Naive B cell (primary cell): ENCODE data around the gene ISCU. TPM values are rescaled to one million over a fixed set of nuclear protein-coding genes. Genes with fewer than 3 reads are reported as not detected.
A peak's percentile ranks its signal among the peaks of the same experiment; 100 is the strongest.
"Not testable (repeated sequence)": the region's sequence is repeated elsewhere in the genome, so short reads cannot be mapped to it uniquely, and the experiment has no call there.

ENCODE experiments used
- ATAC-seq, 2 donors: fragments of 150-1000 bp; cut with Tn5 transposase; 2 replicates each; pipeline ENCODE4 v1.10.0; 2021; ENCODE audit warnings: low read depth in 2 of 2, mild to moderate bottlenecking in 2 of 2, moderate library complexity in 2 of 2
- DNase-seq: peaks from one replicate; pipeline ENCODE4 v3.0.0; 2022
- H3K27ac Mint-ChIP-seq, 6 donors: one replicate each; pipeline ENCODE4 v1.8.0; 2020 to 2022; ENCODE audit warnings: mild to moderate bottlenecking in 6 of 6, mixed read lengths in 6 of 6, moderate library complexity in 5 of 6, inconsistent platforms in 2 of 6
- H3K27me3 Mint-ChIP-seq, 3 donors: one replicate each; pipeline ENCODE4 v1.8.0; 2021 to 2022; ENCODE audit warnings: mixed read lengths in 3 of 3, mild to moderate bottlenecking in 1 of 3
- H3K36me3 Mint-ChIP-seq, 2 donors: one replicate each; pipeline ENCODE4 v1.8.0; 2020 to 2022; ENCODE audit warnings: mixed read lengths in 2 of 2, inconsistent platforms in 1 of 2, mild to moderate bottlenecking in 1 of 2
- H3K4me1 Mint-ChIP-seq, 3 donors: one replicate each; pipeline ENCODE4 v1.8.0; 2020 to 2022; ENCODE audit warnings: mixed read lengths in 3 of 3, inconsistent platforms in 1 of 3, mild to moderate bottlenecking in 1 of 3, moderate library complexity in 1 of 3
- H3K4me3 Mint-ChIP-seq, 8 donors: one replicate each; pipeline ENCODE4 v1.8.0; 2020 to 2022; ENCODE audit warnings: mild to moderate bottlenecking in 8 of 8, mixed read lengths in 8 of 8, moderate library complexity in 8 of 8, inconsistent platforms in 2 of 8
- H3K9me3 Mint-ChIP-seq, 7 donors: one replicate each; pipeline ENCODE4 v1.8.0; 2020 to 2022; ENCODE audit warnings: mixed read lengths in 7 of 7, mild to moderate bottlenecking in 5 of 7, inconsistent platforms in 2 of 7, moderate library complexity in 1 of 7
- polyA plus RNA-seq, 6 donors: library from polyadenylated mRNA; unstranded; fragments of 300-500 nt; fragmentation: Illumina TruSeq; gene quantifications; one replicate each; pipeline ENCODE4 v1.2.3, GENCODE V29; 2021; ENCODE audit warnings: low read depth in 6 of 6

The ISCU gene
- polyA plus RNA-seq, 6 donors from 2014 or later = 316 to 418 (median 365) TPM

GRCh38 chr12:108567406-108568337 lies 5.3 kb downstream of the ISCU start:
- Mint-ChIP-seq H3K27ac (peak overlapping the region; percentile 8 to 97 (median 94)), H3K36me3 (peaks cover 9 to 25% of the 10 kb centered on the region in 2 donors)
- no peak for DNase-seq

GRCh38 chr12:108568338-108569154 lies 6.2 kb downstream of the ISCU start:
- H3K9me3 Mint-ChIP-seq = no peaks in the 10 kb centered on the region
- peak; percentile 80 for ATAC-seq
- peaks cover 36 to 78% (median 38%) of the 10 kb centered on the region in 3 donors for H3K4me1 Mint-ChIP-seq
- peak; percentile 46 for DNase-seq
- H3K36me3 Mint-ChIP-seq = peaks cover 9 to 25% of the 10 kb centered on the region in 2 donors
- H3K4me3 Mint-ChIP-seq = peak overlapping the region; percentile 6 to 82 (median 60)
- peak overlapping the region; percentile 8 to 97 (median 94) for H3K27ac Mint-ChIP-seq
- H3K27me3 Mint-ChIP-seq = no peaks in the 10 kb centered on the region

More at GRCh38 chr12:108567406-108568337, 5.3 kb downstream of the ISCU start:
- H3K27me3 Mint-ChIP-seq = no peaks in the 10 kb centered on the region
- no peaks in the 10 kb centered on the region for H3K9me3 Mint-ChIP-seq
- peaks cover 36 to 78% (median 41%) of the 10 kb centered on the region in 3 donors for H3K4me1 Mint-ChIP-seq
- H3K4me3 Mint-ChIP-seq = peak overlapping the region in 7 of 8 donors; percentile 5 to 82 (median 65)
- ATAC-seq = peak in 1 of 2 donors; percentile 18

DNA sequence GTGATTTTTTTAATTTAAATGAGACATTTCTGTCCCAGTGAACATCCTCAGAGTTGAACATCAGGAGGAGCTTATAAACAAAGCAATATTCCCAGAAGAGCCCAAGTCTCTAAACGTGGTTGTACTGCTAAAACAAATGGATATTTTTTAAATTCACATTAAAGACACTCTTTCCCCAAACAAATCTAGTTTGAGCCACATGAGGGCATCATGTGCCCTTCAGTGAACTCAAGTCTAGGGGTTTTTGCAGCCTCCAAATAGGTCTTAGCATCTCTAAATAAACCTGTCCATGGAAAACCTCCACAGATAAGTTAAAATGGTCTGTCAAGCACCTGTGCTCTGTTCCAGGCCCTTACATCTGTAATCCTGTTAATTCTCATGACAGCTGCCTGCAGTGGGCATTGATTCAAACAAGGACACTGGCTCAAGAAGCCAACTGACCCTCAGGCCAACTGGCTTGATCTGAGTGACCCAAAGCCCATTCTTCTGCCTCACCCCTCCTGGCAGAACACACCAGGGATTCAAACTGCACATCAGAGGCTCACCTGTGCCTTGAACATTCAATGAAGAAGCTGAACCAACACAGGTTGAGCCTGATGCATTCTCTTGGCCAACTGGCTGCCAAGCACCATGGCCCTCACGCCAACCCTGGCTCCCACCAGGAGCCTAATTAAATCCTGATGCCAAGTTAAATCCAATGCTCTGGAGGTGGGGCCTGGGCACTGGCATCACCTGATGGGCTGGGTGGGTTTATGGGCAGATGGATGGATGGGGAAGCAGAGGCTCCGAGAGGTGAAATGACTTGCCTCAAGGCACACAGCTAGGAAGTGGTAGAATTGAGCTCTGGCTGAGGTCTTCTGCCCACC lies 8.6 kb downstream of the ISCU start:
- Mint-ChIP-seq H3K9me3 (no peaks in the 10 kb centered on the region), H3K27ac (peak overlapping the region in 5 of 6 donors; percentile 85 to 96 (median 92)), H3K36me3 (peaks cover 9 to 21% of the 10 kb centered on the region in 2 donors), H3K27me3 (no peaks in the 10 kb centered on the region), H3K4me1 (peaks cover 38 to 72% (median 43%) of the 10 kb centered on the region in 3 donors), H3K4me3 (no peak overlapping the region)
- no peak for DNase-seq
- no peak for ATAC-seq

- Mint-ChIP-seq H3K4me3 (no peak overlapping the region), H3K9me3 (no peaks in the 10 kb centered on the region), H3K36me3 (peaks cover 9 to 21% of the 10 kb centered on the region in 2 donors), H3K27me3 (no peaks in the 10 kb centered on the region), H3K4me1 (peaks cover 38 to 68% (median 43%) of the 10 kb centered on the region in 3 donors), H3K27ac (peak overlapping the region in 4 of 6 donors; percentile 19 to 96 (median 88))
- DNase-seq = no peak
- no peak for ATAC-seq
Measured at GRCh38 chr12:108571609-108572165, 9.3 kb downstream of the ISCU start.

- Mint-ChIP-seq H3K27ac (peak overlapping the region in 5 of 6 donors; percentile 10 to 96 (median 86)), H3K27me3 (peaks cover 0 to under 1% (median 0%) of the 10 kb centered on the region in 3 donors), H3K4me1 (peaks cover 34 to 62% (median 39%) of the 10 kb centered on the region in 3 donors), H3K4me3 (peak overlapping the region in 1 of 8 donors; percentile 19), H3K36me3 (peaks cover 9 to 17% of the 10 kb centered on the region in 2 donors), H3K9me3 (no peaks in the 10 kb centered on the region)
- DNase-seq (no peak), ATAC-seq (peak; percentile 33 to 35)
Measured at GRCh38 chr12:108572166-108572790, 9.9 kb downstream of the ISCU start.

DNA sequence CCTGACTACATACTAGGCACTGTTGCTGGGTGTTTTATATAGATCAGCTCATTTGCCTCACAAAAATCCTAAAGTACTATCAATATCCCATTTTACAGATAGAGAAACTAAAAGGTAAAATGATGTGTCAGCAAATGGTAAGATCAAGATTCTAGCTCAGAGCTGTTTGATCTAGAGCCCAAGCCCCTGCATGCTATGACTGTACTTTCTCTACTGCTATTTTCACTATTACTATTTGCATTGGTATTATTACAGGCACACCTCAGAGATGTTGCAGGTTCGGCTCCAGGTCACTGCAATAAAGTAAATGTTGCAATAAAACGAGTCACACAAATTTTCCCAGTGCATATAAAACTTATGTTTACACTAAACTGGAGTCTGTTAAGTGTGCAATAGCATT lies 10.9 kb downstream of the ISCU start:
- DNase-seq (no peak), ATAC-seq (no peak)
- Mint-ChIP-seq H3K36me3 (peaks cover 7 to 16% of the 10 kb centered on the region in 2 donors), H3K4me3 (peak overlapping the region in 1 of 8 donors; percentile 38), H3K27ac (peak overlapping the region in 1 of 6 donors; percentile 96), H3K4me1 (peaks cover 29 to 52% (median 31%) of the 10 kb centered on the region in 3 donors), H3K9me3 (peaks cover 0 to under 1% (median 0%) of the 10 kb centered on the region in 7 donors), H3K27me3 (peaks cover 0 to 6% (median 0%) of the 10 kb centered on the region in 3 donors)

- H3K4me3 Mint-ChIP-seq, H3K27me3 Mint-ChIP-seq, H3K9me3 Mint-ChIP-seq, ATAC-seq, DNase-seq, H3K36me3 Mint-ChIP-seq: not testable (repeated sequence)
- Mint-ChIP-seq H3K4me1 (peaks cover 31 to 51% (median 32%) of the 10 kb centered on the region in 3 donors), H3K27ac (peak overlapping the region in 1 of 6 donors; percentile 83)
Measured at GRCh38 chr12:108574276-108574675, 11.9 kb downstream of the ISCU start.

DNA sequence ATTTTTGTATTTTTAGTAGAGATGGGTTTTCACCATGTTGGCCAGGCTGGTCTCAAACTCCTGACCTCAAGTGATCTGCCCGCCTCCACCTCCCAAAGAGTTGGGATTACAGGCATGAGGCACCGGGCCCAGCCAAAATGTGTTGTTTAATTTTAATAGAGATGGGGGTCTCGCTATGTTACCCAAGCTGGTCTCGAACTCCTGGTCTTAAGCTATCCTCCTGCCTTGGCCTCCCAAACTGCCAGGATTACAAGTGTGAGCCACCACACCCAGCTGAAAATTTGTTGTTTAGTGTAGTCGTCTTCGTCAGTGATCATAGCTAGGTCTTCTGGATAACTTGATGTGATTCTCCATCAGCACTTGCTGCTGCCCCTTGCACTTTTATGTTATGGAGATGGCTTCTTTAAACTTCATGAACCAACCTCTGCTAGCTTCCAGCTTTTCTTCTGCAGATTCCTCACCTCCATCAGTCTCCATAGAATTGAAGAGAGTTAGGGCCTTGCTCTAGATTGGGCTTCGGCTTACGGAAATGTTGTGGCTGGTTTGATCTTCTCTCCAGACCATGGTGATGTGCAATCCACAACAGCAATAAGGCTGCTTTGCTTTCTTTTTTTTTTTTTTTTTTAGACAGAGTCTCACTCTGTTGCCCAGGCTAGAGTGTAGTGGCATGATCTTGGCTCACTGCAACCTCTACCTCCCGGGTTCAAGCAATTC lies 13.0 kb downstream of the ISCU start:
- Mint-ChIP-seq H3K4me3 (no peak overlapping the region), H3K9me3 (peaks cover 0 to 10% (median 0%) of the 10 kb centered on the region in 7 donors), H3K27ac (peak overlapping the region in 3 of 6 donors; percentile 47 to 64 (median 52)), H3K4me1 (peaks cover 36 to 55% (median 42%) of the 10 kb centered on the region in 3 donors), H3K27me3 (peaks cover 0 to 6% (median 0%) of the 10 kb centered on the region in 3 donors), H3K36me3 (peaks cover 0 to 4% of the 10 kb centered on the region in 2 donors)
- no peak for DNase-seq
- ATAC-seq = no peak

GRCh38 chr12:108576660-108577234 lies 14.4 kb downstream of the ISCU start:
- H3K27ac Mint-ChIP-seq = peak overlapping the region in 2 of 6 donors; percentile 42 to 85
- no peak for ATAC-seq
- peaks cover 0 to 6% (median 0%) of the 10 kb centered on the region in 3 donors for H3K27me3 Mint-ChIP-seq
- no peak for DNase-seq
- peaks cover 36 to 44% (median 37%) of the 10 kb centered on the region in 3 donors for H3K4me1 Mint-ChIP-seq
- no peaks in the 10 kb centered on the region for H3K36me3 Mint-ChIP-seq
- H3K9me3 Mint-ChIP-seq = peaks cover 0 to 10% (median 0%) of the 10 kb centered on the region in 7 donors
- H3K4me3 Mint-ChIP-seq = no peak overlapping the region

DNA sequence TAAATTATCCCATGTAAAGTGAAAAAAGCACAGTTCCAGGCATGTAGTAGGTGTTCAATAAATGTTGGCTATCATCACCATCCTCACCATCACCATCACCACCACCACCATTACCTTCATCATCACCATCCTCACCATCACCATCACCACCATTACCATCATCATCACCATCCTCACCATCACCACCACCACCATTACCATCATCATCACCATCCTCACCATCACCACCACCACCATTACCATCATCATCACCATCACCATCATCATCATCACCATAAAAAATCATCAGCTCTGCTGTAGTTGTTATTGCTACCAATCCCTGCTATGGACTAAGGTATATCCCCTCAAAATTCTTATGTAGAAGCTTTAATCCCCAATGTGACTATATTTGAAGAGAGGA lies 15.1 kb downstream of the ISCU start:
- Mint-ChIP-seq H3K9me3 (peaks cover 0 to 10% (median 0%) of the 10 kb centered on the region in 7 donors), H3K4me1 (peaks cover 29 to 37% (median 33%) of the 10 kb centered on the region in 3 donors), H3K27me3 (peaks cover 0 to 6% (median 0%) of the 10 kb centered on the region in 3 donors), H3K4me3 (no peak overlapping the region), H3K27ac (peak overlapping the region in 1 of 6 donors; percentile 37), H3K36me3 (no peaks in the 10 kb centered on the region)
- no peak for ATAC-seq
- no peak for DNase-seq

DNA sequence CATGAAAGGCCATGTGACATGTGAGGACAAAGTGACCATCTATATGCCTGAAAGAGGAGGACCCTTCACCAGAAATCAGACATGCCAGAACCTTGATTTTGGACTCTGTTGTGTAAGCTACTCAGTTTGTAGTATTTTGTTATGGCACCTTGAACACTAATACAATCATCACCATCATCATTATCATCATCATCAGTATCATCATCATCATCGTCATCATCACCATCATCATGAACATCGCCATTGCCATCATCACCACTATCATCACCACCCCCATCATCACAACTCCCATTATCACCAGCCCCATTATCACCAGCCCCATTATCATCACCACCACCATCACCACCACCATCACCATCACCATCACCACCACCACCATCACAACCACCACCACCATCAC lies 15.9 kb downstream of the ISCU start:
- H3K36me3 Mint-ChIP-seq = no peaks in the 10 kb centered on the region
- H3K27me3 Mint-ChIP-seq = peaks cover 0 to 6% (median 0%) of the 10 kb centered on the region in 3 donors
- no peak overlapping the region for H3K27ac Mint-ChIP-seq
- H3K9me3 Mint-ChIP-seq = peaks cover 0 to 10% (median 0%) of the 10 kb centered on the region in 7 donors
- peak overlapping the region in 2 of 8 donors; percentile 42 to 52 for H3K4me3 Mint-ChIP-seq
- no peak for DNase-seq
- no peak for ATAC-seq
- peaks cover 25 to 36% (median 29%) of the 10 kb centered on the region in 3 donors for H3K4me1 Mint-ChIP-seq
